ENCODE measurements around the gene ACADVL.

- no peak for TF ChIP-seq CTCF (IDR thresholded peaks at IDR 0.05; ENCODE audit: low read length)
- TF ChIP-seq EZH2 (IDR thresholded peaks at IDR 0.05; ENCODE audit: borderline replicate concordance, low read length), result no peak
Measured at GRCh38 chr17:7204336-7204735, 15.4 kb upstream of the ACADVL start.

Data from OCI-LY1 (cell line).